Activated CD8-positive, alpha-beta memory T cell treated with anti-CD3 and anti-CD28 coated beads for 36 hours (primary cell): ENCODE data around the gene MACROD2. TPM values are rescaled to one million over a fixed set of nuclear protein-coding genes. Genes with fewer than 3 reads are reported as not detected.

Source experiments
- CTCF ChIA-PET: fragments of 350-600 bp; sonication (Branson Sonifier 250); formaldehyde crosslinking; loops from one replicate; lab custom pipeline; 2021; ENCODE audit warnings: antibody characterized with exemption; lab: Charles Lee
- POLR2A ChIA-PET: fragments of 350-600 bp; sonication (Branson Sonifier 250); formaldehyde crosslinking; loops from one replicate; lab custom pipeline; 2021; ENCODE audit warnings: antibody characterized with exemption; lab: Charles Lee
- total RNA-seq, 2 experiments: library from RNA; stranded (reverse); gene quantifications; one replicate each; pipeline ENCODE4 v1.2.3, GENCODE V29; 2021

Gene MACROD2
- total RNA-seq, 2 experiments from 2014 or later = not detected

DNA sequence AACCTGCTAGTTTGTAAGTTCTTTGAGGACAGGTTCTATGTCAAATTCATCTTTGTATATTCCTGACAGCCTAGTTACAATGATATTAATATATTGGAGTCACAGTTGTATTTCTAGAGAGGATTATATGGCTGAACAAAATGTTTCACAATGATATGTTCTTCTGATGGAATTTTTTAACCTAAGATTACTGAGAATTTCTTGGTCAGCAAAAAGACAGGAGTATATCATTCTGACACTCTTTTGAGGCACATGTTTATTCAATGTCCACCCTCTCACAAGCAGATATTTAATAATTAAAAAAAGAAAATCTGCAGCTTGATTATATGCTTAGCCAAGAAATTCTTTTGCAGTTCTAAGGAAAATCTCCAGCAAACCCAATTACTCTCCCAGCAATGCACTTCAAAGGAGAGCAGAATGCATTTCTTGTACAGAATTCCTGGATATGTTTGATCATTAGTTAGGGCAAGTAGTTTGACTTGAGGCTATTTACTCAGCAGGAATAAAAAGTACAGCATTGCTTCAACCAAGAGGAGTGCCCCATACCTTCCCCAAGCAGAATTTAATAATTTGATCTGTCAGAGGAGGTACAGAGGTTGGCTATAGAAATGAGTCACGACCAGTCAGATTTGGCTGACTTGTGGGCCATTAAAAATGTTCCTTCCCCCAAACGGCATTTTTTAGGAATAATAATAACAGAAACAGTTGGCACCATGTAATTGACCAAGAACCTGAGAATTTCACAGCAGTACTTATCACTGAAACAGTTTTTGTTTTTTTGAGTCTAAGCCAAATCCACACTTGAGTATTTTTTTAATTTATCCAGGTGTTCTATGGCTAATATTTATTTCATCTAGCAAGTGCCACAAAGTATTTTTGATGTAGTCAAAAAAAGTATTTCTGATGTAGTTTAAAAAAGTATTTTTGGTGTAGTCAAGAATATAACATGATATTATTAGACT, 850.2 kb downstream of the MACROD2 start:
- ChIA-PET POLR2A (no interaction called here), CTCF (no interaction called here)

DNA sequence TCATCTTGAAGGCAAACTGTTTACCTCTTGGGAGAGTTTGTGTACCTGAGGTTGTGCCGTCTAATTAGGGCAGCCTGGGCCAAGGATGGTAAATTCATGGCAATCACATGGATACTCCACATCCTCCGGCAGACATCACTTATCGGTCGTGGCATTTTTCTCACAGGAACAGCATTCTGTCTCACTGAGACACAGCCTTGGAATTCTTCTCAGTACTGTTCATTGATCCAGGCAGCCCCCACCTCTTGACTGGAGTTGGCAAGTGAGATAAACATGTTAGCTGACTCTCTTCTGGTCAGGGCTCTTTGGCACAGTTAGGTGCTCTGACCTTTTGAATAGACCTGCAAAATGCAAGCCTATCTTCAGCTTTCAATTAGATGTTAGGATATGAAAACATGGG, 853.5 kb downstream of the MACROD2 start:
- ChIA-PET CTCF (no interaction called here), POLR2A (no interaction called here)

DNA sequence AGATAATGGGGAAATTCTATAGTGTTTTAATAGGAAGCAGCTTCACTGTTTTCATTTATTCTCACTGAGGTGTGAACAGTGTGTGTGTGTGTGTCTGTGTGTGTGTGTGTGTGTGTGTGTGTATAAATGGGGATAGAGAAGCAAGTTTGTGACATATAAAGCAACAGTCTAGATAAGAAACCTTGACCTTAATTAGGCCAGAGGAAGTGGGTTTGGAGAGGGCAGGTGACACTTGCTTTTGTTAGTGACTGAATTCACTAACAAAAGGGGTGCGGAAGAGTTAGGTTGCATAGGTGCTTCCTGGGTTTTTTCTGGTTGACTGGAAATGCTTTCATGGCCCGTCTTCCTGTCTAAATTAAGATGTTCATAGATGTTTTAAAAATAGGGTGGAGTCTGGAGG, 857.8 kb downstream of the MACROD2 start:
- ChIA-PET POLR2A (no interaction called here), CTCF (no interaction called here)

DNA sequence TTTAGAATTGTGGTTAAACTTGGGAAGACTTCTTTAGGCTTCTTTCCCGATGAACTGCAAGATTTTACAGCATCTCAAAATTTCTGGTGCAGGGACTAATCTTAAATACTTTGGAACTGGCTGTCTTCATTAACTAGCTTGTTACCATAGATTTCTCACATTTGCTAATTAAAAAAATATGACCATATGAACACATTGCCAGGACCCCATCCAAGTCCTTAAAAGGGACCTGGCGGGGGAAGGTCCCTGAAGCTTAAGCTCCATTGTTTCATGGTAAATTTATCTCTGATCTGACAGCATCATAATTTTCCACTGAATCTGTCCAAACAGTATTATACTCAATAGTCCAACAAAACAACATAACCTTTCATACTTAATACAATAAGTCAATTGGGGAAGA, 859.9 kb downstream of the MACROD2 start:
- ChIA-PET CTCF (interaction anchor here (0.6 kb wide), 1 partner anchor 655 kb away, joined by 3 read pairs; no protein-coding TSS in a partner anchor), POLR2A (interaction anchor here (0.6 kb wide), 1 partner anchor 117 kb away, joined by 7 read pairs; no protein-coding TSS in a partner anchor)

DNA sequence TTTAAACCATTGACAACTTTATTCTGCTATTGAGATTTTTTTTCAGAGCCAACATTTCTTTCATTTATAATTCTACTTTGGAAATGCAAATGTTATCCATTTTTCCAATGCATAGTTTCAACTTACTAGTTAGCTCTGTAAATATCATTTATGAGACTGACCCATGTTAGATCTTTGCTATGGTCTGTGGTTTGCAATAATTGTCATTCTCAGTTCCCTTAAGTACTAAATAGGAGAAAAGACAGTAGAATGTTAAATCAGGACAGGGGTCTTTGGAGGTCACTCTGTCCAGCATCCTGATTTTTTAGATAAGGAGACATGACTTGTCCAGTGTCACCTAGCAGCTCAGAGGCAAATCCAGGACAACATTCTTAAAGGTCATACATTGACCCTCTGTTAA, 864.3 kb downstream of the MACROD2 start:
- ChIA-PET POLR2A (no interaction called here), CTCF (no interaction called here)

DNA sequence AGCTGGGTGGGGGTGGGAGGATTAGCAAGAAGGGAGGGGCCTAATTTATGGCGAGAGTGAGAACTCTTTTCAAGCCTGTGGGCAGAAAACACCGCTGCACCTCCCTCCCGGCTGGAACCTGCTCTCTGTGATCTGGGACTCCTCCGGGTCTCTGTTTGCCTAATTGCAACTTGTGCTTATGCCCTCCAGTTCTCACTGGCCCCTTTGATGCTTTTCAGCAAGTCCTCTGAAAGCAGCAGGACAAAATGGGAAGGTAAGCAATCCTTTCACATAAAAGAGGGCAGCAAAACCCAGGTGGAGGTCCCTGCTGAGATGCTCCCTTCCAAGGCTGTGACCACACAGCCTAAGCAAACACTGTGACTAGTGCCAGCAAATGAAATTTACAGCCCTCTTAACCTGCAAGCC, 865.1 kb downstream of the MACROD2 start:
- ChIA-PET POLR2A (no interaction called here), CTCF (no interaction called here)

DNA sequence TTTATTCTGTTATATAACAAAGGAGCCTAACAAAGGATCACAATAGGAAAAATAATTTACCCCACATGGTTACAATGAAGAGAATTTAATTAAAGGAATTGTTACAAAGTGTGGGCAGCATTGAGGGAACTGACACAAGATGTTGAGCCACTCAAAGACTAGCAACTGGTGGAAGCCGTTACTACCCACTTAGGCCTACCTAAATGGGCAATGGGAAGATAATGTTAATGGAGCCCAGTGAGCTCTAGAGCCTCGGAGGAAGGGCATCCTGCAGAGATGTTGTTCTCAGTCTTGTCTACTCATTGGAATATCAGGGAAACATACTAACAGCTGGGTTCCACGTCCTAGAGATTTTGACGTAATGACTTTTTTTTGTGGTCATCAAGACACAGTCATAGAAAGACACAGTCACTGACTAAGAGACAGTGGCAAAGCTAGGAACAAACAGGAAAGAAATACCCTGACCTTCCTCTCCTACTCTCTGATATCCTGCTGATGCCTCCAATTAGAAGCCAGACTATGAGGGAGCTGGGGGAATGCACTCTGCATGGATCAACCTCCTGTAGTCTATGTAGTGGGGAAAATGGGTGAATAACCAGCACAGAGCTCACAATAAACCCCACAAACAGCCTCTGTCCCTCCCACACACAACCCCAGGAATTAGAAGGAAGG, 865.8 kb downstream of the MACROD2 start:
- POLR2A ChIA-PET = no interaction called here
- CTCF ChIA-PET = no interaction called here

DNA sequence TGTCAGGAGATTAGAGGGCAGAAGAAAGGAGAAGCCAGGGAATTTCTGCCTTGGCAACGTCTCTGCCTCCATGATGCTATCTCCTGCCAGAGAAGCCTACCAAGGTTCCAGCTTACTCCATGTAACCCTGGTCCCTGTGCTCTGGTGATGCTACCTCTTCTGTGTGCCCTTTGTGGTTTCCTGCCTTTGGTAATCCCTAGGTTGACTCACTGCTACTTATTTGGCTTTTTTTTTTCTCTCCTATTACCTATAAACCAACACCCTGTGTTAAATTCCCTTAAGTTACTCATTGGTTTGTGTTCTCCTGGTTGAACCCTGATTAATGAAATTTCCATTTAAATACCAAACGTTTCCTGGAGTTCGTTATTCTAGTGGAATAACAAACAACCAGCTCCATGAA, 869.9 kb downstream of the MACROD2 start:
- ChIA-PET POLR2A (no interaction called here), CTCF (no interaction called here)

DNA sequence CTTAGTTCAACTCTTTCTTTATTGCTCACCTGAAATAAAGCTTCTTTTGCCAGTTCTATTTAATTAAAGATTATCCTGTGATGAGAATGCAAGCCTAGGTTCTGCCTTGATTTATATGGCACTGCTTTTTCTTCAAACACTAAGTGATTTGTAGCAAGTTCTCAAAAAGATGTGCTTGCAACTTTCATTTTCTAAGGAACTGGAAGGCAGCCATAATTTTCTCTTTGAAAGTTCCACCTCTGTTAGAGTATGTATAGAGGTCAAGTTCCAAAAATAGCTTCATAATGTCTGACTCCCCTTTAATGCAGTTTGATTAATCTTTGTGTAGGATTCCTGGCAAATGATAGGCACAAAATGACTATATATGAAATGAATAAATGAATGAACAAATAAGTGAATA, 870.4 kb downstream of the MACROD2 start:
- ChIA-PET CTCF (interaction anchor here (0.6 kb wide), 1 partner anchor 1208 kb away, joined by 6 read pairs; no protein-coding TSS in a partner anchor), POLR2A (no interaction called here)

DNA sequence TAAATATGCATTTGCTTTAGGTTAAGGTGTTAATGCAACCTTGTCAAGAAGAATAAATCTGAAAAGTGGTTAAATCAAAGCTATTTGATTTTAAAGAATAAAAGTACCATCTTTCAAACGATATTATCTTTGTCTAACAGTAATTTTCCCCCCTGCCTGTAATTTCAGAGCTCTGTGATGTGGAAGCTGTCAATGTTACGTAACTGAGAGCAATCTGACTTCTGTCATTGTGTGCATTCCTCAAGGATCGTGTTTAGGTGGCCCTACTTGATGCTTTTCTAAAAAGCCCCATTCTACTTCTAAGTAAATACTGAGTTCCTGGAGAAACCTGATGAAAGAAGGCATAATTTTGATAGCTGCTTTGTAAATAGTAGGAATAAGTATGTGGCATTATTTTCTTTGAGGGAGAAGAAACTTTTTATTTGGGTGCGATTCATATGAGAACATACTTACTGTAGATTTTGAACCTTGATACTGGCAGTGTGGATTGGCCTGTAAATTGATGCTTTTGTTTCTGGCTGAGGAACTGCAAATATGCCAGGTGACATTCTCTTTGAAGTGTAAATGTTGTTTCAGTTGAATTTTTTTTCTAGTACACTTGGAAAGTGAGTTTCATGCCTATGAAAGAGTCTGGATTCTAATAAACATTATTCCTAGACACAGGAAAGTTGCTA, 871.7 kb downstream of the MACROD2 start:
- ChIA-PET CTCF (no interaction called here), POLR2A (no interaction called here)

DNA sequence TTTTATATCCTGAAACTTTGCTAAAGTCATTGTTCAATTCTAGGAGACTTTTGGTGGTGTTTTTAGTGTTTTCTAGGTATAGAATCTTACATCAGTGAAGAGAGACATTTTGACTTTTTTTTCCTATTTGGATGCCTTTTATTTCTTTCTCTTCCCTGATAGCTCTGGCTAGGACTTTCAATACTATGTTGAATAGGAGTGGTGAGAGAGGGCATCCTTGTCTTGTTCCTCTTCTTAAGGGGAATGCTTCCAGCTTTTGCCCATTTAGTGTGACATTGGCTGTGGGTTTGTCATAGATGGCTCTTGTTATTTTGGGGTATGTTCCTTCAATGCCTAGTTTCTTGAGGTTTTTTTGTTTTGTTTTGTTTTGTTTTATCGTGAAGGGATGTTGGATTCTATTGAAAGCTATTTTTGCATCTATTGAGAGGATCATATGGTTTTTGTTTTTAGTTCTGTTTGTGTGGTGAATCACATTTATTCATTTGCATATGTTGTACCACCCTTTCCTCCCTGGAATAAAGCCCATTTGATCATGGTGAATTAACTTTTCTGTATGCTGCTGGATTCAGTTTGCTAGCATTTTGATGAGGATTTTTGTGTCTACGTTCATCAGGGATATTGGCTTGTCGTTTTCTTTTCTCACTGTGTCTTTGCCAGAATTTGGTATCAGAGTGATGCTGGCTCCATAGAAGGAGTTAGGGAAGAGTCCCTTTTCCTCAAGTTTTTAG, 882.1 kb downstream of the MACROD2 start:
- CTCF ChIA-PET = no interaction called here

DNA sequence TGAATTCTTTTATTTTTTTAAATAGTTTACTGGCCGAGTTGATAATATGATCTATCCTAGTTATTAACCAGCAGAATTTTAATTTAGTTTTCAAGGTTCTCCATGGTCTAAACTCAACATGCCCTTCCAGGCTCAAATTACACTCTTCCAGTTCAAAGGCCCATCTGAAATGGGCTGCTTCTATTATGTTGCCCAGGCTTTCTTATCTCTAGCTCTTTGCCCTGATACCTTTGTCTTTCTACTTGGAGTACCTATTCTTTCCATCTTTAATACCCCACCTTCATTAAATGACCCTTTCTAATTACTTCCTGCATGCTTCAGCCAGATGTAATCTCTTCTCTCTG, 883.3 kb downstream of the MACROD2 start:
- POLR2A ChIA-PET = no interaction called here
- CTCF ChIA-PET = no interaction called here

More for the DNA sequence above, 882.1 kb downstream of the MACROD2 start:
- POLR2A ChIA-PET = no interaction called here

DNA sequence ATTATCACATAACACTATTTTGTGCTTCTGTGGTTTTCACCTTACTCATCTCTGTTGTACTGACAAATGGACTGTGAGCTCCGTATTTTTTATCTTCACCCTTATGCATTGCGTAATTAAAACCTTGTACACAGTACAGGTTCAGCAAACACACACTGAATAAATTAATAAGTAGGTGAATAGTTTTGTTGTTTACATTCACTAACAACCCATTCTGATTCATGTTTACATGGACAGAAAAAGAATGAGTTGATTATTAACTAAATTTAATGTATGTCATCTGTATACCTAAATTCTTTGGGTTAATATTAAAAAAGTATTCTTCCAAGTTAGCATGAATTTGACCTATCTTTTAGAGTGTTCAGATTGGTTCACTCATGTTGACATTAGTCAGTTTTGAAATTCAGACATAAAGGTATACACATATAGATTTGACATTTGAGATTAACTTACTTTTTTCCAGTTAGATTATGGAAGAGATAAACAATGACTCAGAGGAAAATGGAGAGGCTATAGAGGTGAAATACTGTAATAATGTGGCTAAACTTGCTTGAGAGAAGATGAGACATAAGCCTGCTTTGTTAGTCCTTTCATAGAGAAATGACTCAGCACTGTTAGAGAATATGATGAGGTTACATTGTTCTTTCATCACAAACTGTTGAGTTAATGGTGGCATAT, 883.8 kb downstream of the MACROD2 start:
- POLR2A ChIA-PET = no interaction called here

DNA sequence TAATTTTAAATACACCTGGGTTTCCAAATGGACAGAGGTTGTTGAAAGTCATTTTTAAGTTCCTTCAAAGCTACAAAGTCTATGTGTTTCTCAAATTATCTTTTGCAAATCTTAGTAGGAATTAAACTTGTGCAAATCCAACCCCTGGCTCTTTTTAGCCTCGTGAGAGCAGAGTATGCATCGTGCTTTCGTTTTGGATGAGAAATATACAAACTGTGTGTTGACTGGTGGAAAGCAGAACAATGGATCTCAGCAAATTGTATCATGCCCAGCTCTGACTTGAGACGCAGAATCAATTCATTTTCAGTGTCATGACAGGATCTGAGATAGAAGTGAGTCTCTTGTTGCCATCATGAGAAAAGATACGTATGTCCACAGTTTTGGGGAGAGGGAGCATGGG, 884.5 kb downstream of the MACROD2 start:
- ChIA-PET POLR2A (no interaction called here), CTCF (no interaction called here)

More for the DNA sequence above, 883.8 kb downstream of the MACROD2 start:
- CTCF ChIA-PET = no interaction called here

DNA sequence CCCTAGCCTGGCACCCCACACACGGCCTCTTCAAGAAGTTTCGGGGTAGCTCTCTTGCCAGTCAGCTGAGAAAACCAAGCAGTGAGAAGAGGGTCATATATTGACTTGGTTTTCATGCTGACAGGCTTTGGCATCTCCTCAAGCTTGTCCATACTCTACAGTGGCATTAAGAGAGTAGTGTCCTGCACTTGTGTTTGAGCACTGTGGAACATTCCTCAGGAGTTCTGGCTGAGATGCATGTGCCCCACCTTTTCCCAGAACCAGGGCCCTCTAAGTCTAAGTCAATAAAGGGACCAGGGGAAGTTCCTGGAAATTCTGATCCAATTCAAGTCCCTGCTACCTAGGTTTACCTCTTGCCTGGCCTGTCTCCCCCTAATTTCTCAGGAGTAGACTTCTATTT, 886.2 kb downstream of the MACROD2 start:
- ChIA-PET POLR2A (no interaction called here), CTCF (no interaction called here)

DNA sequence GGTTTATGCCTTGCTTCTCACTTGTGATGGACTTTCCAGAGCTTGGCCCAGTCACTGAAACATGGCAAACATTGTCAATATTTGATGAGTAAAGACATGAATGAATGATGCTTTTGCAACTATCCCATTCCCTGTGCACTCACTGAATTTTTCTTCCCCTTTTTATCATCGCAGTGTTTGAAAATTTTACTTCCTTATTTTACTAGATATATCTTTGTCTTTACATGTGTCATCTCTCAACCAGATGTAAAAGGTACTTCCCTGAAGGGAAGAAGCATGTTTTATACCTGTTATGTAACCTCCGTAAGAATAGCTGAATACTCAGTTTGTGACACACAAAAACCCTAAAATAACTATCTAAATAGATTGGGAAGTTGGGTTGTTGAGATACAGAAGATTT, 886.8 kb downstream of the MACROD2 start:
- ChIA-PET CTCF (no interaction called here), POLR2A (no interaction called here)

DNA sequence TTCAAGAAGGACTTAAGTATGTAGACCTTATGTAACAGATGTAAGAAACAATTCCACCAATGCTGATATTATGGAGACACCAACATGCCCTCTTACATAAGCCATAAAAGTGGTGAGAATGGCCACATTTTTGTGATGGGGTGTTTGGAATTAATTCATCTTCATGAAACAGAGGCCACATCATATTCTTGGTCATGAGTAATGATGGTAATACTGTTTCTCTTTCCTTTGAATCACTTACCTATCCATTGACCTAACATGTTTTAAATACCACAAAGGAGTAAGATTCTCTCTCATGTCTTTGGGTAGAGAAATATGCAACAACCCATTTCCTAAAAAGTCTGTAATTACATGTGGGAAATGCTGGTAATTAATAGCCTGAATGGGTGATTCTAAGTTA, 887.5 kb downstream of the MACROD2 start:
- ChIA-PET CTCF (no interaction called here), POLR2A (no interaction called here)

DNA sequence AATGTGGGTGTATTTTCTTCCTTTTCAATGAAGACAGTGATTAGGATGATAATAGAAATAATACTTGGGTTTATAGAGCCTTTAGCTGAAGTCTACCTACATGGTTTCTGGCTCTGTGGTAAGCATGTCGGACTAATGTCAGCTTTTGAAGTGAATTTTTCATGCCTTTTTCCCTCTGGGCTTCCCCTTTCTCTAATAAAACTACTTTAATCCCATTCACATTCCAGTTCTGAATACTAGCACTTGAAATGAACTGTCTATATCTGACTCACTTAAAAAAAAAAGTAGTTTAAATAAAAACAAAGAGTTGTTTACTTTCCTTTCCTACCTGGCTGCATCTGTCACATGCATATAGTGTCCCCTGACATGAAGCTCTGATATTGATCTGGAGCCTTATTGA, 888.0 kb downstream of the MACROD2 start:
- POLR2A ChIA-PET = no interaction called here
- CTCF ChIA-PET = no interaction called here

DNA sequence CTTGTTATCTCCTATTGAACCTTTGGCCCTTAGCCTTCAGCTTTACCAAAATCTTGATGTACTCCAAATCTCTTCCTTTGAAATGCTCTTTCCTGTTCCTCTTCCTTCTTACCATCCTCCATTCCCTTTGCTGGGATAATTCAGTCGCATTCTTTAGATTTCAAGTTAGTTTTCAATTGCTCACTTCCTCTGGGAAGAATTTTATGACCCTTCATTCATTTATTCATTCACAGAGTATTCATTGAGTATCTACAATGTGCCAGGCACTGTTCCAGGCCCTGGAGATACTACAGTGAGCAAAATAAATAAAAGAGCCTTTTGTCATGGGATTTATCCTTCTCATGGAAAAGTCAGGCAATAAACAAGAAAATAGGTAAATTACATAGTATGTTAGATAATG, 890.3 kb downstream of the MACROD2 start:
- ChIA-PET CTCF (no interaction called here), POLR2A (no interaction called here)
